H1 (cell line): ENCODE data around the gene SLC19A3. TPM values are rescaled to one million over a fixed set of nuclear protein-coding genes. Genes with fewer than 3 reads are reported as not detected.

Source experiments
- CBX5 ChIP-seq: fragments of 300-800, 300-1000 bp; sonication (generic); IDR thresholded peaks from 2 replicates; pipeline ENCODE4 v1.7.1; 2016; ENCODE audit warnings: antibody characterized with exemption, low read length, low read depth
- RBBP5 ChIP-seq: IDR thresholded peaks from 2 replicates; pipeline ENCODE4 v1.7.1; 2012; ENCODE audit warnings: low read depth, mild to moderate bottlenecking, inconsistent platforms, low read length, moderate library complexity, borderline replicate concordance
- polyA plus RNA-seq, 7 experiments: library from polyadenylated mRNA; depleted of rRNA in 3 of 7; stranded (reverse) in 5 of 7; unstranded in 2 of 7; fragments of >200 nt in 5 of 7; fragments of 200-250 nt in 2 of 7; gene quantifications; 1 replicate in 5 of 7; 2 replicates in 1 of 7; 4 replicates in 1 of 7; pipeline versions ENCODE4 v1.2.1 to v1.2.3, GENCODE V29; 2011 to 2013; ENCODE audit warnings: missing spikeins in 2 of 7, mixed read lengths in 2 of 7
- total RNA-seq: library from RNA; stranded (reverse); fragmentation: NEBNext Ultra II Directional; extraction: Animal tissue kit (Norgen Biotek cat#: 25700); gene quantifications from 2 replicates; pipeline ENCODE4 v1.2.1, GENCODE V29; 2021

The SLC19A3 gene
- total and polyA plus RNA-seq, 2 of the 8 experiments (the other 6 are each of a cell fraction or from before 2014, with no cell fraction given): 7.0 to 9.8 TPM

GRCh38 chr2:227696990-227697679, 20.7 kb downstream of the SLC19A3 start (continued):
- no peak for TF ChIP-seq CBX5
- no peak for TF ChIP-seq RBBP5
